Activated T-cell treated with anti-CD3 and anti-CD28 coated beads for 1 hour (primary cell): Measurements from ENCODE around the gene NECAB2.

ENCODE experiments used
- DNase-seq: peaks from one replicate; pipeline ENCODE4 v3.0.0-alpha.2; 2020; ENCODE audit warnings: low read depth

Gene NECAB2

DNA sequence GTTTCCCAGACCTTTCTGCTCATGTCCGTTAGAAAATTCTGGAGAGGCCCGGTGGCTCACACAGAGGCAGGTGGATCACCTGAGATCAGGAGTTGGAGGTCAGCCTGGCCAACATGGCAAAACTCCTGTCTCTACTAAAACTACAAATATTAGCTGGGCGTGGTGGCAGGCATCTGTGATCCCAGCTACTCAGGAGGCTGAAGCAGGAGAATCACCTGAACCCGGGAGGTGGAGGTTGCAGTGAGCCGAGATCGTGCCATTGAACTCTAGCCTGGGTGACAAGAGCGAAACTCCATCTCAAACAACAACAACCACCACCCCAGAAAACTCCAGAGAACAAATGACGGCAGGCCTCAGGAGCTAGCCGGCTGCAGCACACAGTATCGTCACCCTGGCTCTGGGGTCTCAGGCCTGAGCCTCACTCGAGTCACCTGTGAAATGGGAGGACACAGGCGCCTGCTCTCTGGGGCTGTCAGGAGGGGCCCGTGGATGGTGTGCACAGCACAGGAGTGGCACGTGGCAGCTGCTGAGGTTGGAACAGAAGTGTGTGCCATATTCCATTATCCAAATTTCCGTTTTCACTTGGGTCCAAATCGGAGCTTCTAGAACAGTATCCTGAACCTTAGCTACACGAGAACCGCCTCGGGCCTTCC, 77.9 kb downstream of the NECAB2 start:
- no peak for DNase-seq

DNA sequence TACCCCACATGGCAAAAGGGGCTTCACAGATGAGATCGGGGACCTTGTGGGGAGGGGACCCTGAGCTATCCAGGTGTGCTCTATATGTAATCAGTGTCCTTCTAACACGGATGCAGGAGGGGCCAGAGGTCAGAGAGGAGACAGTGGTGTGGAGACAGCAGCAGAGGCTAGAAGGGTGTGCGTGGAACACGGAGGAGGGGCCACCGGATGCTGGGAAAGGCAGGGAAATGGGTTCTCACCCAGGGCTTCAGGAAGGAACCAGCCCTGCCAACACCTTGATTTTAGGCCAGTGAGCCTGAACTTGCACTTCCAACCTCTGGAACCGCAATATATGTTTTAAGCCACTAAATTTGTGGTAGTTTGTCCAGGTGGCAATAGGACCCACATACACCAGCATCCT, 79.2 kb downstream of the NECAB2 start:
- no peak for DNase-seq

DNA sequence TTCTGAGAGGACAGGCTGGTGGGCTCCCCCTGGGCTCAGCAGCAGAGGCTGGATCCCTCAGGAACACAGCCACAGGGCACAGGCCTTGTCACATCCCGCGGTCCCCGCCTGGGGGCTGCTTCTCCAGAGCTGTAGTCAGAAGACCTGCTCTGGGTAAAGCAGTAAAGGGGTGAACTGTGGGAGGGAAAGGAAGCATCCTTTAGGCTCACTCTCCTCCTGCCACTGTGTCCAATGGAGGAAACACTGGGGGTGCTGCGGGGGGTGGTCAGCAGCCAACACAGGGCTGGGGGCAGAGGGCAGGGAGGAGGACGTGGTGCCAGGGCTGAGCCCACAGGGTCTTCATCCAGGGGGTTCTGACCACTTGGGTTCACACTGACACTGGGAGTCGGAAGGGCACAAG, 79.6 kb downstream of the NECAB2 start:
- DNase-seq, result no peak

DNA sequence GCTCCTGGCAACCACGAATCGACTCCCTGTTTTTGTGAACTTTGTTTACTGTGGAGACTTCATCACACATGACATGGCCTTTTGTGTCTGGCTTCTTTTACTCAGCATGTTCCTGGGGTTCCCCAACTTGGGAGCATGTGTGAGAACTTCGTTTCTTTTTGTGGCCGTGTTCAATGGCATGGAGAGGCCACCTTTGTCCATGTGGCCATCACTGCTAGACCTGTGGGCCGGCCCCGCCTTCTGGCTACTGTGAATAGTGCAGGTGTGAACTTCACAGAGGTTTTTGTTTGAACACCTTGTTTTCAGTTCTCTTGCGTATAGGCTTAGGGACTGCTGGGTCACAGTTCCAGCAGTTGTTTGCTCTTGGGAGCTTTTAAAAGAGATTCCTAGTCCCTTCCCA, 80.2 kb downstream of the NECAB2 start:
- no peak for DNase-seq

DNA sequence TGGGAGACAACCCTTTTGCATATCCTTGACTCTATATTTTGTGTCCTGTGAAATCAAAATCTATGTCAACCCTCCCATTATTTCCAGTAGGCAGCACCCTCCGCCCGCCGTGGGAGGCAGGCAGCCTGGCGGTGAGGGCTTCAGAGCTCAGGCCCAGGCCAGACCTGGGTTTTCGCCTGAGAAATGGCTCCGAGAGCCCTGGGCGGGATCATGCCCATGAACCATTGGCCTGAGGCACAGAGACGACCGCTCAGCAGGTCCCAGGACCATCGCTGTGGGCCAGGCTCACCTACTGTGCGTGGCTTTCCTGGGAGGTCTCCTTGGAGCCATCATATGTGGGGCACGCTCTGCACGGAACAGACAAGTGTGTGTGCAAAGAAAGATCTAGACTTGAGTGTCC, 80.8 kb downstream of the NECAB2 start:
- DNase-seq, result no peak

DNA sequence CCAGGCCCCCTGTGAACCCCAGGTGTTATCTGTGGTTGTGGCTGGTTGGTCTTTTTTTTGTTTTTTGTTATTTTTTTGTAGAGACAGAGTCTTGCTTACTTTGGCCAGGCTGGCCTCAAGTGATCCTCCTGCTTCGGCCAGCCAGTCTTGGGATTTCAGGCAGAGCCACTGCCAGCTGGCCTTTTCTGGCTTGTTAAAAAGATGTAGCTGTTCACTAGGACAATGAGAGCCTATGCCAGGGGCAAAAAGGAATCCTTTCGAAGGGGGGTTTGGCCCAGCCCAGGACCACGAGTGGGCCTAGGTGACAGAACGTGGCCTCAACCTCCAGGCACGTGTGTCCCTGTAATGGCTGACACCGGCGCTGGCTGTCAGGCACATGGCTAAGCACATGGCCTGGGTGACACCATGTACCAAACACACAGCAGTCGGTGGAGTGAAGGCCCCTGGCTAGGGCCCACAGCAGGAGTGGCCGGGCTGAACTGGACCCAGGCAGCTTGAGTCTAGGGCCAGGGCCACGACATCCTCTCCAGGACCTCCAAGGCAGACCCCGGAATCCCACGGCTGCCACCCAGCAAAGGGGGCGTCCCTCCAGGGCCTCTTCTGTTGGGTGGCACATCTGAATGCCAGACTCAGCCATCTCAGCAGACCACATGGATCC, 81.5 kb downstream of the NECAB2 start:
- DNase-seq, result no peak

DNA sequence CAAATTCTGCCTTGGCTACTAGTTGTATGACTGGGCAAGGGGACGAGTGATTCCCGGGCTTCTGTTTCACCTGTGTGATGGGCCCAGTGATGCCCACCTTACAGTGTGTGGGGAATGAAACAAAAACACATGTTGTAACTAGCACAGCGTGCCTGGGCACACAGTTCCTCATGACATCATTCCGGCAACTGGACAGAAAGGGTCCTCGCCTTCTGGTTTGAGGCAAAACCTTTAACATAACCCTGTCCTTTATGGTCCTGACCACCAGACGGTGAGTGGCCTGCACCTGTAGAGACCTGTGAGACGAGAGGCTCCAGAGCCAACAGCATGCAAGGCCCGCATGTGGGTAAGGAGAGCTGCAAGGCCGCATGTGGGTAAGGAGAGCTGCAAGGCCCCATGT, 82.3 kb downstream of the NECAB2 start:
- no peak for DNase-seq

DNA sequence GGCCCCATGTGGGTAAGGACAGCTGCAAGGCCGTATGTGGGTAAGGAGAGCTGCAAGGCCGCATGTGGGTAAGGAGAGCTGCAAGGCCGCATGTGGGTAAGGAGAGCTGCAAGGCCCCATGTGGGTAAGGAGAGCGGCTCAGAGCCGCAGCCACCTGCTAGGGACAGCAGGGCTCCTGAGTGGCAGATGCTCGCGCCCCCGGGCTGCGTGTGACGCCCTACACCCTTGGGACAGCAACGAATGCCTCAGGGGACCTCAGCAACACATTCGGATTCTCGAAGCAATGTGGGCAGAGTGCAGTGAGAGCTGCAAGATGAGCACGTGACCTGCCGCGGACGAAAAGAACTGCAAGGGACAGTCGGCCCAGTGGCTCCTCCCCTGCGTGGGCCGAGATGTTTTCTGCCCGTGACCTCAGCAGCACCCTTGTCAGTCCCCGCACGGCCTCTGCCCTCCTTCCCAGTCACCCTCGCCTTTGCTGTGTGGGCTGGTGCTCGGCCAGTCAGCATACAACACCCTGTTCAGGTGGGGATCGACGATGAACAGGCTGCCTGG, 84.1 kb downstream of the NECAB2 start:
- DNase-seq, result no peak
